ENCODE measurements around the gene MED4. TPM values are rescaled to one million over a fixed set of nuclear protein-coding genes. Genes with fewer than 3 reads are reported as not detected.

Gene MED4
- polyA plus RNA-seq, 1 of the 3 experiments (the other 2 are of a cell fraction) = 42.2 TPM

DNA sequence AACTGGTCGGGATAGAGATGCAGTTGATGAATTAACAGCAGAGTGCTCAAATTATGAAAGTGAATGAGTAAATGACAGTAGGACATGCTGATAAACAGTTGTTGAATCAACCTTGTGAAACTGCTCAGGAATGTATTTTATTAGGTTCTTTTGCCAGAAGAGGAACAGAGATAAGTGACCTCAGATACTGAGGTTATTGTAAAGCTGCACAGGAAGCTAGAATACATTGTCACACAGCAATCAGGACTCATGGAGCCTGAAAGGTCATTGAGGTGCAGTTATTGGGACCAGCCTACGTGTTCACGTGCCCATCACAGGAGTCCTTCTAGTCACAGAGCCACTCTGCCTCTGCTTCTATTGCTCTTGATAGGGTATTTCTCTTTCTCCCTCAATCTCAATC, 47.5 kb upstream of the MED4 start:
- ChIA-PET POLR2A (no interaction called here), CTCF (no interaction called here)
- Histone ChIP-seq H4K20me1 (ENCODE audit: insufficient read depth) (no peaks in the 10 kb centered on the region), H3K9me3 (no peaks in the 10 kb centered on the region), H3K79me2 (ENCODE audit: insufficient read depth) (no peaks in the 10 kb centered on the region), H3K4me2 (no peak overlapping the region), H3K27ac (ENCODE audit: low read depth in 2 of 2, low read length in 1 of 2) (no peak overlapping the region), H3K36me3 (replicated peaks in 1 of 2; ENCODE audit: control insufficient read depth in 1 of 2, insufficient read depth in 2 of 2, low read length in 1 of 2) (no peaks in the 10 kb centered on the region), H3K9ac (no peak overlapping the region), H3K4me3 (ENCODE audit: low read depth in 2 of 2, low read length in 1 of 2) (no peak overlapping the region), H3K27me3 (ENCODE audit: insufficient read depth) (no peaks in the 10 kb centered on the region), H2AFZ (ENCODE audit: low read depth) (no peak overlapping the region), H3K9me2 (no peaks in the 10 kb centered on the region), H3F3A (replicated peaks; ENCODE audit: insufficient read depth) (no peaks in the 10 kb centered on the region), H3K4me1 (ENCODE audit: control insufficient read depth in 1 of 2, insufficient read depth in 2 of 2, low read depth in 1 of 2, low read length in 1 of 2) (no peaks in the 10 kb centered on the region)
- TF ChIP-seq RFX5 (IDR thresholded peaks at IDR 0.05; ENCODE audit: low read length) = no peak
- TF ChIP-seq SIN3A (IDR thresholded peaks at IDR 0.05; ENCODE audit: borderline replicate concordance, low read depth, low read length) = no peak
- TF ChIP-seq TCF12 (IDR thresholded peaks at IDR 0.05) = no peak
- TF ChIP-seq RXRA (IDR thresholded peaks at IDR 0.05; ENCODE audit: borderline replicate concordance, low read depth) = no peak
- TF ChIP-seq, protein P1, sequence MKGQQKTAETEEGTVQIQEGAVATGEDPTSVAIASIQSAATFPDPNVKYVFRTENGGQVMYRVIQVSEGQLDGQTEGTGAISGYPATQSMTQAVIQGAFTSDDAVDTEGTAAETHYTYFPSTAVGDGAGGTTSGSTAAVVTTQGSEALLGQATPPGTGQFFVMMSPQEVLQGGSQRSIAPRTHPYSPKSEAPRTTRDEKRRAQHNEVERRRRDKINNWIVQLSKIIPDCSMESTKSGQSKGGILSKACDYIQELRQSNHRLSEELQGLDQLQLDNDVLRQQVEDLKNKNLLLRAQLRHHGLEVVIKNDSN (IDR thresholded peaks at IDR 0.05; ENCODE audit: borderline replicate concordance, low read depth) = no peak
- TF ChIP-seq SMC3 (IDR thresholded peaks at IDR 0.05; ENCODE audit: low read depth, low read length) = no peak
- TF ChIP-seq, protein P2, sequence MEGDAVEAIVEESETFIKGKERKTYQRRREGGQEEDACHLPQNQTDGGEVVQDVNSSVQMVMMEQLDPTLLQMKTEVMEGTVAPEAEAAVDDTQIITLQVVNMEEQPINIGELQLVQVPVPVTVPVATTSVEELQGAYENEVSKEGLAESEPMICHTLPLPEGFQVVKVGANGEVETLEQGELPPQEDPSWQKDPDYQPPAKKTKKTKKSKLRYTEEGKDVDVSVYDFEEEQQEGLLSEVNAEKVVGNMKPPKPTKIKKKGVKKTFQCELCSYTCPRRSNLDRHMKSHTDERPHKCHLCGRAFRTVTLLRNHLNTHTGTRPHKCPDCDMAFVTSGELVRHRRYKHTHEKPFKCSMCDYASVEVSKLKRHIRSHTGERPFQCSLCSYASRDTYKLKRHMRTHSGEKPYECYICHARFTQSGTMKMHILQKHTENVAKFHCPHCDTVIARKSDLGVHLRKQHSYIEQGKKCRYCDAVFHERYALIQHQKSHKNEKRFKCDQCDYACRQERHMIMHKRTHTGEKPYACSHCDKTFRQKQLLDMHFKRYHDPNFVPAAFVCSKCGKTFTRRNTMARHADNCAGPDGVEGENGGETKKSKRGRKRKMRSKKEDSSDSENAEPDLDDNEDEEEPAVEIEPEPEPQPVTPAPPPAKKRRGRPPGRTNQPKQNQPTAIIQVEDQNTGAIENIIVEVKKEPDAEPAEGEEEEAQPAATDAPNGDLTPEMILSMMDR (IDR thresholded peaks at IDR 0.05) = no peak
- no peak for TF ChIP-seq EZH2phosphoT487 (IDR thresholded peaks at IDR 0.05; ENCODE audit: borderline replicate concordance, low read depth)
- no peak for TF ChIP-seq RAD21 (IDR thresholded peaks at IDR 0.05; ENCODE audit: low read length)
- no peak for TF ChIP-seq EP300 (IDR thresholded peaks at IDR 0.05; ENCODE audit: borderline replicate concordance in 1 of 2, low read depth in 1 of 2, low read length in 1 of 2)
- no peak for DNase-seq
- 78% methylated on average over 3 of the region's 3 CpGs for WGBS (ENCODE audit: low lambda C conversion rate)

DNA sequence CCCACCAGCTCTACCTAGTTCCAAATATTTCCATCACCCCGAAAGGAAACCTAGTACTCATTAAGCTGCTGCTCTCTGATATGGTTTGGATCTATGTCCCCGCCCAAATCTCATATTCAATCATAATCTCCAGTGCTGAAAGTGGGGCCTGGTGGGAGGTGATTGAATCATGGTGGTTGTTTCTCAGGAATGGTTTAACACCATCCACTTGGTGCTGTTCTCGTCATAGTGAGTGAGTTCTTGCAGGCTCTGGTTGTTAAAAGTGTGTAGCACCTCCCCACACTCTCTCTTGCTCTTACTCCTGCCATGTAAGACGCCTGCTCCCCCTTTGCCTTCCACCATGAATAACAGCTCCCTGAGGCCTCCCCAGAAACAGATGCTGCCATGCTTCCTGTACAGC, 43.4 kb upstream of the MED4 start:
- H3K27ac ChIP-seq (ENCODE audit: low read depth in 2 of 2, low read length in 1 of 2) = no peak overlapping the region
- H3K79me2 ChIP-seq (ENCODE audit: insufficient read depth) = no peaks in the 10 kb centered on the region
- TF ChIP-seq FOXJ3 (CRISPR knock-in tag; IDR thresholded peaks at IDR 0.05) (no peak), YY1 (IDR thresholded peaks at IDR 0.05; ENCODE audit: low read depth) (no peak), MXI1 (IDR thresholded peaks at IDR 0.05; ENCODE audit: low read depth, low read length) (no peak), MEF2A (IDR thresholded peaks at IDR 0.05; ENCODE audit: borderline replicate concordance, low read depth) (no peak), SIN3A (IDR thresholded peaks at IDR 0.05; ENCODE audit: borderline replicate concordance, low read depth, low read length) (no peak)
- TF ChIP-seq, protein P3, sequence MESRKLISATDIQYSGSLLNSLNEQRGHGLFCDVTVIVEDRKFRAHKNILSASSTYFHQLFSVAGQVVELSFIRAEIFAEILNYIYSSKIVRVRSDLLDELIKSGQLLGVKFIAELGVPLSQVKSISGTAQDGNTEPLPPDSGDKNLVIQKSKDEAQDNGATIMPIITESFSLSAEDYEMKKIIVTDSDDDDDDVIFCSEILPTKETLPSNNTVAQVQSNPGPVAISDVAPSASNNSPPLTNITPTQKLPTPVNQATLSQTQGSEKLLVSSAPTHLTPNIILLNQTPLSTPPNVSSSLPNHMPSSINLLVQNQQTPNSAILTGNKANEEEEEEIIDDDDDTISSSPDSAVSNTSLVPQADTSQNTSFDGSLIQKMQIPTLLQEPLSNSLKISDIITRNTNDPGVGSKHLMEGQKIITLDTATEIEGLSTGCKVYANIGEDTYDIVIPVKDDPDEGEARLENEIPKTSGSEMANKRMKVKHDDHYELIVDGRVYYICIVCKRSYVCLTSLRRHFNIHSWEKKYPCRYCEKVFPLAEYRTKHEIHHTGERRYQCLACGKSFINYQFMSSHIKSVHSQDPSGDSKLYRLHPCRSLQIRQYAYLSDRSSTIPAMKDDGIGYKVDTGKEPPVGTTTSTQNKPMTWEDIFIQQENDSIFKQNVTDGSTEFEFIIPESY (IDR thresholded peaks at IDR 0.05; ENCODE audit: borderline replicate concordance, low read depth) = no peak
- H2AFZ ChIP-seq (ENCODE audit: low read depth) = no peak overlapping the region
- ChIA-PET POLR2A (no interaction called here), CTCF (no interaction called here)
- H3K27me3 ChIP-seq (ENCODE audit: insufficient read depth) = no peaks in the 10 kb centered on the region
- H3F3A ChIP-seq (replicated peaks; ENCODE audit: insufficient read depth) = no peaks in the 10 kb centered on the region
- no peaks in the 10 kb centered on the region for H4K20me1 ChIP-seq (ENCODE audit: insufficient read depth)
- whole genome bisulfite sequencing (ENCODE audit: low lambda C conversion rate) = 67% methylated on average over 4 of the region's 4 CpGs
- no peak for DNase-seq
- H3K4me2 ChIP-seq = no peak overlapping the region
- H3K9me2 ChIP-seq = no peaks in the 10 kb centered on the region
- H3K4me1 ChIP-seq (ENCODE audit: control insufficient read depth in 1 of 2, insufficient read depth in 2 of 2, low read depth in 1 of 2, low read length in 1 of 2) = no peaks in the 10 kb centered on the region
- H3K9me3 ChIP-seq = no peaks in the 10 kb centered on the region
- H3K4me3 ChIP-seq (ENCODE audit: low read depth in 2 of 2, low read length in 1 of 2) = no peak overlapping the region
- no peaks in the 10 kb centered on the region for H3K36me3 ChIP-seq (replicated peaks in 1 of 2; ENCODE audit: control insufficient read depth in 1 of 2, insufficient read depth in 2 of 2, low read length in 1 of 2)
- no peak overlapping the region for H3K9ac ChIP-seq

Measured in SK-N-SH (cell line).